ENCODE results near the gene PIP4K2B.

GRCh38 chr17:38800237-38800760 is 943 bp upstream of the PIP4K2B start:
- TF ChIP-seq CTCF (IDR thresholded peaks at IDR 0.05), result no peak
- TF ChIP-seq POLR2A (IDR thresholded peaks at IDR 0.05), result no peak
